HEK293 (cell line): Measurements from ENCODE around the gene LRRC4C.

Experiments used
- CTCF ChIA-PET: fragments of 350-600 bp; formaldehyde crosslinking; extraction: SDS; loops from one replicate; lab custom pipeline; 2021; ENCODE audit warnings: antibody characterized with exemption; lab: Yijun Ruan, JAX
- POLR2A ChIA-PET: fragments of 300-600 bp; formaldehyde crosslinking; extraction: SDS; loops from one replicate; lab custom pipeline; 2020; ENCODE audit warnings: antibody characterized with exemption, inconsistent platforms; lab: Yijun Ruan, JAX
- H3K27ac ChIP-seq: fragments of 200-500 bp; sonication (Bioruptor generic); 2 replicates; pipeline ENCODE4 v1.5.1; 2014; ENCODE audit warnings: low read depth, low read length, control low read depth, inconsistent platforms; ENCODE audit errors: extremely low read depth
- H3K36me3 ChIP-seq, 2 experiments: fragments of 200-500 bp in 1 of 2; sonication (Bioruptor generic) in 1 of 2; 1 replicate in 1 of 2; 2 replicates in 1 of 2; pipeline ENCODE4 v1.5.1; 2014 to 2017; ENCODE audit warnings: inconsistent platforms in 2 of 2, low read length in 2 of 2; ENCODE audit not compliant: control insufficient read depth in 2 of 2, insufficient read depth in 1 of 2
- H3K4me1 ChIP-seq: fragments of 200-500 bp; sonication (Bioruptor generic); 2 replicates; pipeline ENCODE4 v1.5.1; 2014; ENCODE audit warnings: mild to moderate bottlenecking, low read length, inconsistent platforms; ENCODE audit not compliant: control insufficient read depth, insufficient read depth
- H3K4me3 ChIP-seq: 2 replicates; pipeline ENCODE4 v1.5.1; 2011; ENCODE audit warnings: low read depth, mild to moderate bottlenecking, control low read depth, low read length, moderate library complexity
- H3K9me3 ChIP-seq: fragments of 200-500 bp; sonication (Bioruptor generic); 2 replicates; pipeline ENCODE4 v1.5.1; 2014; ENCODE audit warnings: low read depth, low read length, inconsistent platforms; ENCODE audit not compliant: control insufficient read depth, insufficient read depth
- GFI1B ChIP-seq: fragments of 450-650 bp; formaldehyde crosslinking; IDR thresholded peaks from 2 replicates; pipeline ENCODE4 v1.5.1; 2016; ENCODE audit warnings: missing biosample characterization, missing genetic modification characterization
- GLIS2 ChIP-seq: fragments of 450-650 bp; formaldehyde crosslinking; IDR thresholded peaks from 2 replicates; pipeline ENCODE4 v1.5.1; 2016; ENCODE audit warnings: missing biosample characterization, missing genetic modification characterization
- REPIN1 ChIP-seq: fragments of 450-650 bp; formaldehyde crosslinking; IDR thresholded peaks from 2 replicates; pipeline ENCODE4 v1.5.1; 2017; ENCODE audit warnings: missing biosample characterization, missing genetic modification characterization, low read depth
- SP2 ChIP-seq: fragments of 450-650 bp; formaldehyde crosslinking; IDR thresholded peaks from 2 replicates; pipeline ENCODE4 v1.5.1; 2016; ENCODE audit warnings: missing biosample characterization, missing genetic modification characterization
- YY1 ChIP-seq: fragments of 450-650 bp; formaldehyde crosslinking; IDR thresholded peaks from 2 replicates; pipeline ENCODE4 v1.5.1; 2018; ENCODE audit warnings: missing biosample characterization, missing genetic modification characterization
- ZBTB1 ChIP-seq: fragments of 450-650 bp; formaldehyde crosslinking; IDR thresholded peaks from 2 replicates; pipeline ENCODE4 v1.5.1; 2016; ENCODE audit warnings: missing biosample characterization, missing genetic modification characterization
- ZBTB48 ChIP-seq: fragments of 450-650 bp; formaldehyde crosslinking; IDR thresholded peaks from 2 replicates; pipeline ENCODE4 v1.5.1; 2016; ENCODE audit warnings: missing biosample characterization, missing genetic modification characterization
- ZBTB7A ChIP-seq: fragments of 450-650 bp; formaldehyde crosslinking; IDR thresholded peaks from 2 replicates; pipeline ENCODE4 v1.5.1; 2016; ENCODE audit warnings: low read depth, missing biosample characterization, missing genetic modification characterization
- ZEB2 ChIP-seq: fragments of 450-650 bp; formaldehyde crosslinking; IDR thresholded peaks from 2 replicates; pipeline ENCODE4 v1.5.1; 2016; ENCODE audit warnings: missing biosample characterization, missing genetic modification characterization
- ZFHX2 ChIP-seq: fragments of 450-650 bp; formaldehyde crosslinking; conservative IDR thresholded peaks from 2 replicates; pipeline ENCODE4 v1.5.1; 2016; ENCODE audit warnings: missing biosample characterization, missing genetic modification characterization
- ZFP3 ChIP-seq: fragments of 450-650 bp; formaldehyde crosslinking; IDR thresholded peaks from 2 replicates; pipeline ENCODE4 v1.5.1; 2016; ENCODE audit warnings: low read depth, missing biosample characterization, missing genetic modification characterization
- ZNF157 ChIP-seq: fragments of 450-650 bp; formaldehyde crosslinking; IDR thresholded peaks from 2 replicates; pipeline ENCODE4 v1.5.1; 2016; ENCODE audit warnings: missing biosample characterization, missing genetic modification characterization
- ZNF211 ChIP-seq: fragments of 450-650 bp; formaldehyde crosslinking; IDR thresholded peaks from 2 replicates; pipeline ENCODE4 v1.5.1; 2016; ENCODE audit warnings: low read depth, missing biosample characterization, missing genetic modification characterization
- ZNF221 ChIP-seq: fragments of 450-650 bp; formaldehyde crosslinking; IDR thresholded peaks from 2 replicates; pipeline ENCODE4 v1.5.1; 2017; ENCODE audit warnings: missing biosample characterization, missing genetic modification characterization, borderline replicate concordance
- ZNF292 ChIP-seq: fragments of 450-650 bp; formaldehyde crosslinking; IDR thresholded peaks from 2 replicates; pipeline ENCODE4 v1.5.1; 2016; ENCODE audit warnings: low read depth, missing biosample characterization, missing genetic modification characterization, borderline replicate concordance
- ZNF37A ChIP-seq: fragments of 450-650 bp; IDR thresholded peaks from 2 replicates; pipeline ENCODE4 v1.5.1; 2018; ENCODE audit warnings: missing biosample characterization, missing genetic modification characterization
- ZNF544 ChIP-seq: fragments of 450-650 bp; formaldehyde crosslinking; IDR thresholded peaks from 2 replicates; pipeline ENCODE4 v1.5.0; 2017; ENCODE audit warnings: missing biosample characterization, missing genetic modification characterization
- ZNF548 ChIP-seq: fragments of 450-650 bp; formaldehyde crosslinking; IDR thresholded peaks from 2 replicates; pipeline ENCODE4 v1.5.1; 2016; ENCODE audit warnings: missing biosample characterization, missing genetic modification characterization
- ZNF610 ChIP-seq: fragments of 450-650 bp; formaldehyde crosslinking; IDR thresholded peaks from 2 replicates; pipeline ENCODE4 v1.5.1; 2016; ENCODE audit warnings: missing biosample characterization, missing genetic modification characterization, borderline replicate concordance
- ZNF626 ChIP-seq: fragments of 450-650 bp; sonication (Bioruptor Pico); formaldehyde crosslinking; IDR thresholded peaks from 2 replicates; pipeline ENCODE4 v1.5.1; 2018; ENCODE audit warnings: missing biosample characterization, missing genetic modification characterization, inconsistent platforms
- ZNF629 ChIP-seq: fragments of 450-650 bp; formaldehyde crosslinking; IDR thresholded peaks from 2 replicates; pipeline ENCODE4 v1.5.1; 2017; ENCODE audit warnings: missing biosample characterization, missing genetic modification characterization
- ZNF645 ChIP-seq: fragments of 450-650 bp; formaldehyde crosslinking; IDR thresholded peaks from 2 replicates; pipeline ENCODE4; 2016; ENCODE audit warnings: missing biosample characterization, missing genetic modification characterization
- ZNF658 ChIP-seq: fragments of 450-650 bp; formaldehyde crosslinking; IDR thresholded peaks from 2 replicates; pipeline ENCODE4; 2016; ENCODE audit warnings: missing biosample characterization, missing genetic modification characterization
- ZSCAN4 ChIP-seq: fragments of 450-650 bp; formaldehyde crosslinking; IDR thresholded peaks from 2 replicates; pipeline ENCODE4 v1.5.1; 2017; ENCODE audit warnings: missing biosample characterization, missing genetic modification characterization

Gene LRRC4C

GRCh38 chr11:41058138-41058537, 401.3 kb downstream of the LRRC4C start:
- TF ChIP-seq ZNF37A (tag by site-specific recombination) (no peak), ZEB2 (tag by site-specific recombination) (no peak), REPIN1 (tag by site-specific recombination) (no peak), ZNF157 (tag by site-specific recombination) (no peak), ZNF211 (tag by site-specific recombination) (no peak), ZNF221 (tag by site-specific recombination) (no peak), ZFHX2 (tag by site-specific recombination) (no peak), ZSCAN4 (tag by site-specific recombination) (no peak), ZNF645 (no peak), ZBTB7A (no peak), ZNF629 (tag by site-specific recombination) (no peak), GLIS2 (no peak), GFI1B (no peak), ZNF658 (tag by site-specific recombination) (no peak), ZBTB1 (tag by site-specific recombination) (no peak)
- Histone ChIP-seq H3K36me3 (no peaks in the 10 kb centered on the region), H3K9me3 (no peaks in the 10 kb centered on the region), H3K4me3 (no peak overlapping the region), H3K27ac (no peak overlapping the region), H3K4me1 (no peaks in the 10 kb centered on the region)
- CTCF ChIA-PET = interaction anchor here (0.6 kb wide), 2 partner anchors 105 to 841 kb away, joined by 3 read pairs; no protein-coding TSS in a partner anchor
- POLR2A ChIA-PET = no interaction called here

GRCh38 chr11:41056892-41057569, 402.4 kb downstream of the LRRC4C start:
- POLR2A ChIA-PET = no interaction called here
- Histone ChIP-seq H3K27ac (no peak overlapping the region), H3K36me3 (no peaks in the 10 kb centered on the region), H3K9me3 (no peaks in the 10 kb centered on the region), H3K4me3 (no peak overlapping the region), H3K4me1 (no peaks in the 10 kb centered on the region)
- no peak for TF ChIP-seq ZFP3 (tag by site-specific recombination)
- no peak for TF ChIP-seq YY1 (tag by site-specific recombination)
- no peak for TF ChIP-seq ZBTB48 (tag by site-specific recombination)
- TF ChIP-seq SP2 = no peak
- no peak for TF ChIP-seq ZNF610 (tag by site-specific recombination)
- TF ChIP-seq ZNF548 (tag by site-specific recombination) = no peak
- no peak for TF ChIP-seq ZNF544 (tag by site-specific recombination)
- no peak for TF ChIP-seq ZNF292 (tag by site-specific recombination)
- no peak for TF ChIP-seq ZNF626 (tag by site-specific recombination)
- CTCF ChIA-PET = interaction anchor here (0.6 kb wide), 1 partner anchor 842 kb away, joined by 3 read pairs; no protein-coding TSS in a partner anchor
